M059J (cell line): ENCODE data around the gene RIMKLB. TPM values are rescaled to one million over a fixed set of nuclear protein-coding genes. Genes with fewer than 3 reads are reported as not detected.
"Not testable (repeated sequence)": the region's sequence is repeated elsewhere in the genome, so short reads cannot be mapped to it uniquely, and the experiment has no call there.

Source experiments
- DNase-seq: peaks from one replicate; pipeline ENCODE4 v3.0.0-alpha.2; 2012; ENCODE audit warnings: low read depth
- total RNA-seq: library from RNA; depleted of rRNA; stranded (reverse); fragments of >200 nt; shearing (Covaris generic); gene quantifications from 2 replicates; pipeline ENCODE4 v1.2.3, GENCODE V29; 2014

The RIMKLB gene
- total RNA-seq, 1 experiment from 2014 or later = 9.2 TPM

- DNase-seq = no peak
These were observed 5.2 kb upstream of the RIMKLB start for GRCh38 chr12:8692573-8692972.

- DNase-seq = no peak
These were observed 2.7 kb upstream of the RIMKLB start for GRCh38 chr12:8695116-8695515.

- DNase-seq = no peak
These were observed 1.2 kb upstream of the RIMKLB start for GRCh38 chr12:8696442-8697090.

- peak; percentile 58 for DNase-seq
These were observed 693 bp upstream of the RIMKLB start for GRCh38 chr12:8697120-8697475.

- DNase-seq = peak; percentile 40
These were observed 501 bp downstream of the RIMKLB start for GRCh38 chr12:8698132-8698851.

- no peak for DNase-seq
These were observed 1.1 kb downstream of the RIMKLB start for GRCh38 chr12:8698879-8699278.

- DNase-seq = no peak
These were observed 1.9 kb downstream of the RIMKLB start for GRCh38 chr12:8699714-8700113.

GRCh38 chr12:8701046-8701660 is 3.4 kb downstream of the RIMKLB start:
- DNase-seq = no peak

GRCh38 chr12:8702159-8702558 is 4.4 kb downstream of the RIMKLB start:
- no peak for DNase-seq

- DNase-seq = peak; percentile 7
These were observed 11.5 kb downstream of the RIMKLB start for GRCh38 chr12:8709124-8709830.

- DNase-seq = no peak
These were observed 14.8 kb downstream of the RIMKLB start for GRCh38 chr12:8712572-8712971.

- no peak for DNase-seq
These were observed 24.6 kb downstream of the RIMKLB start for GRCh38 chr12:8722286-8722800.

- no peak for DNase-seq
These were observed 37.1 kb downstream of the RIMKLB start for GRCh38 chr12:8734873-8735381.

- peak; percentile 44 for DNase-seq
These were observed 44.7 kb downstream of the RIMKLB start for GRCh38 chr12:8742501-8742900.

GRCh38 chr12:8743121-8743520 is 45.3 kb downstream of the RIMKLB start:
- not testable (repeated sequence) for DNase-seq

GRCh38 chr12:8745631-8746030 is 47.8 kb downstream of the RIMKLB start:
- not testable (repeated sequence) for DNase-seq

- DNase-seq = no peak
These were observed 48.3 kb downstream of the RIMKLB start for GRCh38 chr12:8746046-8746445.

GRCh38 chr12:8760076-8760475 is 62.3 kb downstream of the RIMKLB start:
- not testable (repeated sequence) for DNase-seq

- DNase-seq = not testable (repeated sequence)
These were observed 64.9 kb downstream of the RIMKLB start for GRCh38 chr12:8762701-8763100.

GRCh38 chr12:8766121-8766520 is 68.3 kb downstream of the RIMKLB start:
- DNase-seq = not testable (repeated sequence)

GRCh38 chr12:8770499-8770898 is 72.7 kb downstream of the RIMKLB start:
- no peak for DNase-seq

GRCh38 chr12:8771072-8771471 is 73.3 kb downstream of the RIMKLB start:
- no peak for DNase-seq
